ENCODE results near the gene TRAPPC12. TPM values are rescaled to one million over a fixed set of nuclear protein-coding genes. Genes with fewer than 3 reads are reported as not detected.

Gene TRAPPC12
- total and polyA plus RNA-seq, 8 donors: 46.6 to 158 (median 70.7) TPM

DNA sequence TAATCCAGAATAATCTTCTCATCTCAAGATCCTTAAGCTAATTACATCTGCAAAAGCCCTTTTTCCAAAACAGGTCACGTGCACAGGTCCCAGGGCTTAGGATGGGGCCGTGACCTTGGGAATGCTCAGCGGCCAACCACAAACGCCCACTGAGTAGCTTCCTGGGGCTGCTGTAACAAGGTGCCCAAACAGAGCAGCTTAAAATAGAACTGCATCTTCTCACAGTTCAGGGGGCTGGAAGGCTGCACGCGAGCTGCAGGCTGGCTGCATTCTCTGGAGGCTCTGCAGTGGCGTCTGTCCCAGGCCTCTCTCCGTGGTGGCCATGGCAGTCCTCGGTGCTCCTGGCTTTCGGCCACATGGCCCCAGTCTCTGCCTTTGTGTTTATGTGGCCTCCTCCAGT, 107.9 kb downstream of the TRAPPC12 start:
- H3K4me3 ChIP-seq: no peak overlapping the region
- 64 to 81% (median 74%) methylated on average over 10 of the region's 10 CpGs for WGBS, 5 donors
- peaks cover 5 to 35% (median 28%) of the 10 kb centered on the region in 4 donors for H3K36me3 ChIP-seq
- DNase-seq: no peak
- intact Hi-C loops (cut with DNase I; ENCODE audit: low total_unique reads): no loop called here
- H3K4me1 ChIP-seq: peaks cover 0 to 11% (median 7%) of the 10 kb centered on the region in 4 donors
- no peak for TF ChIP-seq POLR2A (IDR thresholded peaks at IDR 0.05)
- TF ChIP-seq, protein P1, sequence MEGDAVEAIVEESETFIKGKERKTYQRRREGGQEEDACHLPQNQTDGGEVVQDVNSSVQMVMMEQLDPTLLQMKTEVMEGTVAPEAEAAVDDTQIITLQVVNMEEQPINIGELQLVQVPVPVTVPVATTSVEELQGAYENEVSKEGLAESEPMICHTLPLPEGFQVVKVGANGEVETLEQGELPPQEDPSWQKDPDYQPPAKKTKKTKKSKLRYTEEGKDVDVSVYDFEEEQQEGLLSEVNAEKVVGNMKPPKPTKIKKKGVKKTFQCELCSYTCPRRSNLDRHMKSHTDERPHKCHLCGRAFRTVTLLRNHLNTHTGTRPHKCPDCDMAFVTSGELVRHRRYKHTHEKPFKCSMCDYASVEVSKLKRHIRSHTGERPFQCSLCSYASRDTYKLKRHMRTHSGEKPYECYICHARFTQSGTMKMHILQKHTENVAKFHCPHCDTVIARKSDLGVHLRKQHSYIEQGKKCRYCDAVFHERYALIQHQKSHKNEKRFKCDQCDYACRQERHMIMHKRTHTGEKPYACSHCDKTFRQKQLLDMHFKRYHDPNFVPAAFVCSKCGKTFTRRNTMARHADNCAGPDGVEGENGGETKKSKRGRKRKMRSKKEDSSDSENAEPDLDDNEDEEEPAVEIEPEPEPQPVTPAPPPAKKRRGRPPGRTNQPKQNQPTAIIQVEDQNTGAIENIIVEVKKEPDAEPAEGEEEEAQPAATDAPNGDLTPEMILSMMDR (IDR thresholded peaks at IDR 0.05): no peak
- no peak for TF ChIP-seq EP300 (IDR thresholded peaks at IDR 0.05)
- no peak for TF ChIP-seq POLR2AphosphoS5 (IDR thresholded peaks at IDR 0.05)
- H3K27me3 ChIP-seq: no peaks in the 10 kb centered on the region
- no peak overlapping the region for H3K27ac ChIP-seq
- no peaks in the 10 kb centered on the region for H3K9me3 ChIP-seq

DNA sequence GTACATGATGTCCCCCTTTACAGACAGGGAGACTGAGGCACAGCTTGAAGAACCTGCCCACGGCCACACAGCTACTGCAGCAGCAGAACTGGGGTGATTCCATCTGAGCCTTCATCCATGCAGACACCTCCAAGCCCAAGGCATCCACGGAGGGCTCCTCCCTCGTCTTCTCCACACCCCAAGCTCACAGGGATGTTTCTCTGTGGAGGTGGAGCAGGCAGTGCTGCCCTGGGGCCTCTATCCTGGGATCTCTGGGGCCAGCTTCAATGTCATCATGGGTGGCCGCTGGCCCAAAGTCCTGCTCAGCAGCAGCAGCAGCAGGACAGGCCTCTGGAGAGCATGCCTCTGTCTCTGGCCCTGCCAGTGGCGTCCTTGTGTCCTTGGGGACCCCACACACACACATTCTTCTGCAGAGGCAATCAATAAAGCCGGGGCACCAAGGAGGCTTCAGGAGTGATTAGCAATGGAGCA, 108.6 kb downstream of the TRAPPC12 start:
- peaks cover 0 to 12% (median 7%) of the 10 kb centered on the region in 4 donors for H3K4me1 ChIP-seq
- 66 to 88% (median 78%) methylated on average over 6 of the region's 6 CpGs for WGBS, 5 donors
- no peak overlapping the region for H3K27ac ChIP-seq
- intact Hi-C loops (cut with DNase I; ENCODE audit: low total_unique reads): no loop called here
- no peaks in the 10 kb centered on the region for H3K27me3 ChIP-seq
- no peak for TF ChIP-seq POLR2A (IDR thresholded peaks at IDR 0.05)
- no peak for TF ChIP-seq EP300 (IDR thresholded peaks at IDR 0.05)
- no peak for TF ChIP-seq POLR2AphosphoS5 (IDR thresholded peaks at IDR 0.05)
- TF ChIP-seq, protein P1 (IDR thresholded peaks at IDR 0.05): no peak
- peaks cover 5 to 28% (median 21%) of the 10 kb centered on the region in 4 donors for H3K36me3 ChIP-seq
- no peaks in the 10 kb centered on the region for H3K9me3 ChIP-seq
- no peak overlapping the region for H3K4me3 ChIP-seq
- DNase-seq: no peak

DNA sequence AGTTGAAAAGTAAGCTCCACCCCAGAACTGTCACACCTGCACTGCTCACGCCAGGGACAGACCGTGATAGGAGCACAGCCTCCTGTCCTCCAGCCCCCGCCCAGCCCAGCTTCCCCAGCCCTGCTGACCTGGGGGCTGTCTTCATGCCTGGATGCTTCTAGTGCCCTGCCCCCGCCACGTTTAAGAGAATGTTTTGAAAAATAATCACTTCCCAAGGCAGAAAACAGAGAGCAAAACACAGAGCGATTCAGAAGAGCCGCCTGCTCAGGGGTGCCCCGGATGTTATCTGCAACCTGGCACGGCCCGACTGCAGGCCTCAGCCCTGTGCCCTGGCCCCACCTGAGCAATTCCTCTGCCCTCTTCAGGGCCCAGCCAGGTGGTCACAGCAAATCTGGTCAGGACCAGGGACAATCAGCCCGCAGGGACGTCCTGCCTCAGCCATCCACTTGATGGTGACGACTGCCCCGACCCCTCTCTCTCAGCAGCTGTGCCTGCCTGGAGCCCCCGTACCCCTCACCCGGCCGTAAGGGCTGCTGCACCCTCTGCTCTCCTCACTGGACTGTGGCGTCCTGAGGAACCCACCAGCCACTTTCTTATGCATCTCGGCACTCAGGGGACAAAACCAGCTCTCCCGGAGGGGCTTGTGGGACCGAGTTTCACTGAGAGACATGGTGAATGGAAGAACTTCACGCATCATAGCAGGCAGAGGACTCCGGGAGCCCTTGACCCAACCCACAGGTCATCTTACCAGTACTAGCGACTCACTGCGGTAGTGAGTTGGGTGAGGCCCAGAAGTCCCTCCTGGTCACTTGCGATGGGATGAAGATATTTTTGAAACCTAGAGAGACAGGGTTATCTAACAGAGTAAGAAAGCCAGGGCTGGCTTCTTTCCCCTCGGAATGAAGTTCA, 109.6 kb downstream of the TRAPPC12 start:
- Histone ChIP-seq H3K27ac (peak overlapping the region in 1 of 5 donors; percentile 25), H3K27me3 (no peaks in the 10 kb centered on the region), H3K36me3 (peaks cover 5 to 22% (median 15%) of the 10 kb centered on the region in 4 donors), H3K9me3 (no peaks in the 10 kb centered on the region), H3K4me1 (peaks cover 3 to 22% (median 13%) of the 10 kb centered on the region in 4 donors), H3K4me3 (no peak overlapping the region)
- peak in 1 of 2 donors; percentile 67 for DNase-seq
- intact Hi-C loops (cut with DNase I; ENCODE audit: low total_unique reads): no loop called here
- 60 to 72% (median 63%) methylated on average over 23 to 27 of the region's 27 CpGs for WGBS, 5 donors
- TF ChIP-seq POLR2AphosphoS5 (IDR thresholded peaks at IDR 0.05) (no peak), POLR2A (IDR thresholded peaks at IDR 0.05) (no peak), EP300 (IDR thresholded peaks at IDR 0.05) (no peak)
- TF ChIP-seq, protein P1 (IDR thresholded peaks at IDR 0.05): no peak

DNA sequence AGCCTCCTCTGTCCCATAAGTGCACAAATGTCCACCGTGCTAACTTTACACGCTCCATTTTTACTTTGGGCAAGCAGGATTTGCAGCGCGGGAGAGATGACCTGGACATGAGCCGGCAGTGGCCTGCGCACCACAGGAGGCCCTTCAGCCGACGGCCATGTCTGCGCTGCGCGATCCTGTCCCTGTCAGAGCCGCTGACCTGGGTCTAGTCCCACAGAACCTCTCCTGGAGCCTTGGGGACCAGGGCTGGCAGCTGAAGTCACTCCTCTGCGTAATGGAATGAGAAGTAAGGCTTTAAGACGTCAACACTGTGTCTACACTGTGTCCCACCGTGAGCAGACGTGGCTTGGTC, 110.2 kb downstream of the TRAPPC12 start:
- Histone ChIP-seq H3K27me3 (no peaks in the 10 kb centered on the region), H3K9me3 (no peaks in the 10 kb centered on the region), H3K36me3 (peaks cover 5 to 16% (median 11%) of the 10 kb centered on the region in 4 donors), H3K27ac (no peak overlapping the region), H3K4me3 (no peak overlapping the region), H3K4me1 (peaks cover 3 to 25% (median 13%) of the 10 kb centered on the region in 4 donors)
- TF ChIP-seq POLR2A (IDR thresholded peaks at IDR 0.05): no peak
- no peak for TF ChIP-seq POLR2AphosphoS5 (IDR thresholded peaks at IDR 0.05)
- TF ChIP-seq EP300 (IDR thresholded peaks at IDR 0.05): no peak
- TF ChIP-seq, protein P1 (IDR thresholded peaks at IDR 0.05): no peak
- DNase-seq: no peak
- intact Hi-C loops (cut with DNase I; ENCODE audit: low total_unique reads): no loop called here
- 89 to 98% (median 94%) methylated on average over 14 to 16 of the region's 16 CpGs for WGBS, 5 donors
